HG02840 (cell line): Measurements from ENCODE around the gene AASS.

Experiments used
- ATAC-seq: cut with Tn5 transposase; IDR thresholded peaks from one replicate; pipeline ENCODE4 v1.9.1; 2021; ENCODE audit warnings: mild to moderate bottlenecking, moderate library complexity, moderate number of reproducible peaks; ENCODE audit not compliant: unreplicated experiment, low FRiP score

Gene AASS

GRCh38 chr7:122055073-122055472 lies 89.0 kb downstream of the AASS start:
- no peak for ATAC-seq

GRCh38 chr7:122054393-122054792 lies 89.7 kb downstream of the AASS start:
- no peak for ATAC-seq

- ATAC-seq, result no peak
Measured at GRCh38 chr7:122046402-122046801, 97.6 kb downstream of the AASS start.

- ATAC-seq, result no peak
Measured at GRCh38 chr7:122040147-122040546, 103.9 kb downstream of the AASS start.

GRCh38 chr7:122038904-122039303 lies 105.1 kb downstream of the AASS start:
- ATAC-seq, result no peak

GRCh38 chr7:122038134-122038533 lies 105.9 kb downstream of the AASS start:
- ATAC-seq, result no peak

GRCh38 chr7:122035876-122036275 lies 108.2 kb downstream of the AASS start:
- no peak for ATAC-seq

GRCh38 chr7:122033641-122034040 lies 110.4 kb downstream of the AASS start:
- ATAC-seq, result no peak

- no peak for ATAC-seq
Measured at GRCh38 chr7:122027058-122027457, 117.0 kb downstream of the AASS start.
